ENCODE results near the gene KLHL7.

Gene KLHL7

DNA sequence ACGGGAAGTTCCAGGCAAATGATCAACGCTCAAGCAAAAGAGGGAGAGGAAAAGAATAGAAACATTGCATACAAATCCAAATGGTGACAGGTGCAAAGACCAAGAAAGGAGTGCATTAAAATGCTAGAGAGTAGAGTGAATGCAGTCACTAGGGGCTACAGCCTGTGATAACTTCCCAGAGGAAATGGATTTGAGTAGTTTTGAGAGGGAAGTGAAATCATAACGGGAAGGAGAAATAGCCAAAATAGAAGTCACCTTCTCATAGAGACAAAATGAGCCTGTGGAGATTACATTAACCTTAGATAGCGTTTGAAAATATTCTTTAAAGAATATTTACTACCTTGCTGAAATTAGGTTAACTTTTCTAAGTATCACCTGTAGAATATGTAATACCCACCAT is 102.7 kb downstream of the KLHL7 start:
- TF ChIP-seq, protein P1, sequence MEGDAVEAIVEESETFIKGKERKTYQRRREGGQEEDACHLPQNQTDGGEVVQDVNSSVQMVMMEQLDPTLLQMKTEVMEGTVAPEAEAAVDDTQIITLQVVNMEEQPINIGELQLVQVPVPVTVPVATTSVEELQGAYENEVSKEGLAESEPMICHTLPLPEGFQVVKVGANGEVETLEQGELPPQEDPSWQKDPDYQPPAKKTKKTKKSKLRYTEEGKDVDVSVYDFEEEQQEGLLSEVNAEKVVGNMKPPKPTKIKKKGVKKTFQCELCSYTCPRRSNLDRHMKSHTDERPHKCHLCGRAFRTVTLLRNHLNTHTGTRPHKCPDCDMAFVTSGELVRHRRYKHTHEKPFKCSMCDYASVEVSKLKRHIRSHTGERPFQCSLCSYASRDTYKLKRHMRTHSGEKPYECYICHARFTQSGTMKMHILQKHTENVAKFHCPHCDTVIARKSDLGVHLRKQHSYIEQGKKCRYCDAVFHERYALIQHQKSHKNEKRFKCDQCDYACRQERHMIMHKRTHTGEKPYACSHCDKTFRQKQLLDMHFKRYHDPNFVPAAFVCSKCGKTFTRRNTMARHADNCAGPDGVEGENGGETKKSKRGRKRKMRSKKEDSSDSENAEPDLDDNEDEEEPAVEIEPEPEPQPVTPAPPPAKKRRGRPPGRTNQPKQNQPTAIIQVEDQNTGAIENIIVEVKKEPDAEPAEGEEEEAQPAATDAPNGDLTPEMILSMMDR (IDR thresholded peaks at IDR 0.05; ENCODE audit: extremely low read depth, missing control alignments), result no peak
- DNase-seq (ENCODE audit: low spot score), result no peak

DNA sequence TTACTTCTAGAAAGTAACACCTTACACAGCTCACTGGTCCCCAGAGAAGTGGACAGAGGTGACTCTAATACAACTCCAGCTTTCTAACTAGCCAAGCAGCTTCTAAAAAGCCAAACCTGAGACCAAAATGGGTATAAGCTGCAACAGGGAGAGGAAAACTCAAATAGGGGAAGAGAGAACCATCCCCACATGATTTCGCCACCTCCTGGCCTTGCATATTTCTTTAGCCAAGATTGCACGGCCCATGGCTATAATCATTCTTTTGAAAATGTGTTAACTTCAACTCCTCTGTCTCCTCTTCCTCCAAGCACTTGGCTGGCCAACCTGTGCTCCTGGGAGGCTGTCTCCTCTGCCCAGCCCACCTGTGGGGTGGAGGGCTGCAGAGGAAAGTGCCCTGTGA is 104.9 kb downstream of the KLHL7 start:
- no peak for DNase-seq (ENCODE audit: low spot score)
- TF ChIP-seq, protein P1 (IDR thresholded peaks at IDR 0.05; ENCODE audit: extremely low read depth, missing control alignments), result no peak

DNA sequence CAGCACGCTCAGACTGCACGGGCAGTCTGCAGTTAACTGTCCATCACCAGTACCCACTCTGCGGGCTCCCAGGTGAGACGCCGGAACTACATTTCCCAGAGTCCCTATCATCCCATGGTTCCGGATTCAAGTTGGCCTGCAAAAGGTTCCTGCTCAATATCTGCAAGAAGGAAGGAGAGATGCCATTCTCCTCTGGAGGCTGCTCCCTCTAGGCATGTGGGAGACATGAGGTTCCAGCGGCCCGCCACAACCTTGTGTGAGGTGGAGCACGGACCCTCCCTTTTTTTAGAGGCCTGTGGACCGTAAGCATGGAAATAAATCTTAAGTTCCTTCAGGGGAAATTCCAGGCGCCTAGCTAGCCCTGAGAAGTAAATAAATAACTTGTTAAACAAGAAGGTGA is 106.0 kb downstream of the KLHL7 start:
- no peak for DNase-seq (ENCODE audit: low spot score)
- TF ChIP-seq, protein P1 (IDR thresholded peaks at IDR 0.05; ENCODE audit: extremely low read depth, missing control alignments), result no peak

DNA sequence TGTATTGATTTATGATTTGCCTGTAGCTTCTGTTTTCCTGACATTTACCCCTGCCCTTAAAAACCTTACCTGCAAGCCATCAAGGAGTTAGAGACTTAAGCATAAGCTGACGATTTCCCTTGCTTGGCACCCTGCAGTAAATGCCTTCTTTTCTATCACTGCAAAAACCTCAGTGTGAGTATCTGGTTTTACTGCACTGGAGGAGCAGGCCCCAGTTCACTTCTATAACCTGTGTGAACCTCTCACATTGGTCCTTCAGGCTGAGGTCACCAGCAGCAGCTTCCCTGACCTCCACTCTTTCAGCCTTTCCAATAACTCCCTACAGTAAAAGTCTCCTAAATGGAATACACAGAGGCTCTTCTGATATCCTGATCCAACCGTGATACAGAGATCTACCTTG is 106.8 kb downstream of the KLHL7 start:
- DNase-seq (ENCODE audit: low spot score), result no peak
- TF ChIP-seq, protein P1 (IDR thresholded peaks at IDR 0.05; ENCODE audit: extremely low read depth, missing control alignments), result no peak

DNA sequence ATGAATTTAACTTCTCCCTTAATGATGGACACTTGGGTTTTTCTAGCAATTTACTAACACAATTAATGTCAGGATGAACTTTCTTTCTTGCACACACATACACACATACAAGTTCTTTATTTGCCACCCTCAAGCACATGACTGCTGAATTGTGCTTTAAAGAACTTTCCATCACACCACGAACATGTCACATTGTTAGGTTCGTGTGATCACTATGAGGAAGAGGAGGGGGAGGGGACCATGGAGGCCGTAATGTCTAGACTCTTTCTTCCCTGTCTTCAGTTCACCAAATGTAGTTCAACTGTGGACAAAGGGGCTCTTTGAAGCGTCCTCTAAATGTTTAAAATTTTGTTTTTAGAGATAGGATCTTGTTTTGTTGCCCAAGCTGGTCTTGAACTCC is 107.3 kb downstream of the KLHL7 start:
- TF ChIP-seq, protein P1 (IDR thresholded peaks at IDR 0.05; ENCODE audit: extremely low read depth, missing control alignments), result no peak
- DNase-seq (ENCODE audit: low spot score), result no peak

DNA sequence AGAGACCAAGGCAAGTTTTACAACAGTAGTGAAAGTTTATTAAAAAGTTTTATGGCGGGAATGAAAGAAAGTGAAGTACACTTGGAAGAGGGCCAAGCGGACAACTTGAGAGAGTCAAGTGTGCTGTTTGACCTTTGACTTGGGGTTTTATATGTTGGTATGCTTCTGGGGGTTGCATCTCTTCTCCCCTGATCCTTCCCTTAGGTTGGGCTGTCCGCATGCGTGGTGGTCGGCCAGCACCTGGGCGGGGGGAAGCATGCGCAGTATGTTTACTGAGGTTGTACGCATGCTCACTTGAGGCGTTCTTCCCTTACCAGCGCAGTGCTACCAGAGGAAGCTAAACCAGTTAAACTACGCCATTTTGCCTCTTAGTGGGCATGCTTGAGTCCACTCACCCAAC is 108.2 kb downstream of the KLHL7 start:
- TF ChIP-seq, protein P1 (IDR thresholded peaks at IDR 0.05; ENCODE audit: extremely low read depth, missing control alignments), result no peak
- no peak for DNase-seq (ENCODE audit: low spot score)

DNA sequence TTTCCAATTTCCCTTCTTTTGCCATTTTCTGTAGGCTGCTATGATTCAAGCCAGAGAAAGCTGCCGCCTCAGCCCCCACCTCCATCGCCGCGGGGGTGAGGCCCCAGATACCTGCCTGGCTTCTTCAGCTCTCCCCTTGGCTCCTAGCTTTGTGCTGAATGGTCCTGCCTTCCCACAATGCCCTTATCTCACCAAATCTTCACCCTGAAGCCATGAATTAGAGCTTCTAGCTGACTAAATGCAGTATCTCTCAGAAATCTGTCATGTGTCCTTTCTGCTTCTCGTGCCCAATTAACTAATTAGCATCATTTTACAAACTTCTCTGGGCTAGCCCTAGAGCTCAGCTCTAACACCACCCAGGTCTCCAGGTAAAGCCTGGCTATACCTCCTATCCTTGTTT is 108.8 kb downstream of the KLHL7 start:
- TF ChIP-seq, protein P1 (IDR thresholded peaks at IDR 0.05; ENCODE audit: extremely low read depth, missing control alignments), result no peak
- no peak for DNase-seq (ENCODE audit: low spot score)

Measured in GM20000 (cell line).